ENCODE data around the gene FLYWCH2.

The FLYWCH2 gene

DNA sequence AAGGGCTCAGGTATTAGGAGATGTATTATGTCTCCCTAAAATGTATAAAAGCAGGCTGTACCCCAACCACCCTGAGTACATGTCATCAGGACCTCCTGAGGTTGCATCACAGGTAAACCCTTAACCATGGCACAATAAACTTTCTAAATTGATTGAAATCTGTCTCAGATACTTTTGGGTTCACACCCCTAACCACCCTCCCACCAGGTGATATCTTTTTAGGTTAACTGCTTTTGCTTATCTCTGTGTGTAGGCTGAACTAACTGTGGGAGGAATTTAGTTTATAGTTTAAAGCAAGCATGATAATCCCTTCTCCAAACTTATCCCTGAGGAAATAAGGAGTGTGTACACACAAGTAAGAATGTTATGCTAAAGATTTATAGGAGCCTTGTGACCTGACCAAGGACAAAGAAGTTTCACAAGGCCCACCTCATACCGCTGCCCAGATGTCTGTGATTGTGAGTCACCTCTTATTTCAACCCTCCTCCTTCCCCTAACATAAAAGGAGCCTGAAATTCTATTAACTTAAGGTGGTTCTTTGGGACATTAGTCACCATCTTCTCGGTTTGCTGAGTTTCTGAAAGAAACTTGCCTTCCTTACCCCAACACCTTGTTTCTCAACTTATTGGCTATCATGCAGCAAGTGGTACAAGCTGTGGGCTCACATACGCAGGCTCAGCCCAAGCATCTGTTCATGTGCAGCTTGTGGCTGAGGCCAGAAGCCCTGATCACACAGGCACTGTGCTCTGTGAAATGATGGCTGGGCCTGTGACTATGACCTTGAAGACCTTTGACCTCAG lies 36.3 kb upstream of the FLYWCH2 start:
- TF ChIP-seq, protein P1, sequence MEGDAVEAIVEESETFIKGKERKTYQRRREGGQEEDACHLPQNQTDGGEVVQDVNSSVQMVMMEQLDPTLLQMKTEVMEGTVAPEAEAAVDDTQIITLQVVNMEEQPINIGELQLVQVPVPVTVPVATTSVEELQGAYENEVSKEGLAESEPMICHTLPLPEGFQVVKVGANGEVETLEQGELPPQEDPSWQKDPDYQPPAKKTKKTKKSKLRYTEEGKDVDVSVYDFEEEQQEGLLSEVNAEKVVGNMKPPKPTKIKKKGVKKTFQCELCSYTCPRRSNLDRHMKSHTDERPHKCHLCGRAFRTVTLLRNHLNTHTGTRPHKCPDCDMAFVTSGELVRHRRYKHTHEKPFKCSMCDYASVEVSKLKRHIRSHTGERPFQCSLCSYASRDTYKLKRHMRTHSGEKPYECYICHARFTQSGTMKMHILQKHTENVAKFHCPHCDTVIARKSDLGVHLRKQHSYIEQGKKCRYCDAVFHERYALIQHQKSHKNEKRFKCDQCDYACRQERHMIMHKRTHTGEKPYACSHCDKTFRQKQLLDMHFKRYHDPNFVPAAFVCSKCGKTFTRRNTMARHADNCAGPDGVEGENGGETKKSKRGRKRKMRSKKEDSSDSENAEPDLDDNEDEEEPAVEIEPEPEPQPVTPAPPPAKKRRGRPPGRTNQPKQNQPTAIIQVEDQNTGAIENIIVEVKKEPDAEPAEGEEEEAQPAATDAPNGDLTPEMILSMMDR (IDR thresholded peaks at IDR 0.05): no peak
- TF ChIP-seq ZFX (IDR thresholded peaks at IDR 0.05; ENCODE audit: borderline replicate concordance): no peak
- no peak overlapping the region for H3K27ac ChIP-seq

DNA sequence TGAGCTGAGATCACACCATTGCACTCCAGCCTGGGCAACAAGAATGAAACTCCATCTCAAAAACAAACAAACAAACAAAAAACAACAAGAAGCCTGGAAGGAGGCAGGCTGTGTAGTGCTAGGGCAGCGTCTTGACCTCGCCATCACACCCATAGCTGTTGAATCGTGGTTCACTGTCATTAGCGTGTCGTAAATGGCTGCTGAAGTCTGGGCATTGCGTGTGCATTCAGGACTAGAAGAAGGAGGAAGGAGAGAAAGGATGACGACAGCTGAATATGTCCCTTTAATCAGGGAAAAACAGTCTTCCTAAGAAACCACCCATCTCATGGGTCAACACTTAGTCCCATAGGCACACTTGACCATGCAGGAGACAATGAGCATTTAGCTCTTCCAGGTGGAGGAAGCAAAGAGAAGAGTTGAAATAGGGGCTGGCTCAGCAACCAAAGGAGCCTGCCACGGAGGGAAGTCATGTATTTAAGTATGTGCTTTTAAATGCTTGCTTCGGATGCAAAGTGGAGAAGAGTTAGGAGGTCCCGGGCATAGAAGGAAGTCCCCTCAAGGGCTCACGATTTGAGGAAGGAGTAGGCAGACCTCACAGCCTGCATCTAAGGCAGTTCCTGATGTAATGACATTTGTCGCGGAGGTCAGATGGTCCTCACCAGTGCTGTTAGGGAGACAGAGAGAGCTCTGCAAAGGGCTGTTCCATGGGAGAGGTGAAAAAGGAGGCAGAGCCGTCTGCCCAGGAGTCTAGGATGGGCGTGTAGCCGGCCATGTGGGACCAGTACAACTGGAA lies 33.9 kb upstream of the FLYWCH2 start:
- TF ChIP-seq, protein P1 (IDR thresholded peaks at IDR 0.05): no peak
- no peak for TF ChIP-seq ZFX (IDR thresholded peaks at IDR 0.05; ENCODE audit: borderline replicate concordance)
- H3K27ac ChIP-seq: no peak overlapping the region

DNA sequence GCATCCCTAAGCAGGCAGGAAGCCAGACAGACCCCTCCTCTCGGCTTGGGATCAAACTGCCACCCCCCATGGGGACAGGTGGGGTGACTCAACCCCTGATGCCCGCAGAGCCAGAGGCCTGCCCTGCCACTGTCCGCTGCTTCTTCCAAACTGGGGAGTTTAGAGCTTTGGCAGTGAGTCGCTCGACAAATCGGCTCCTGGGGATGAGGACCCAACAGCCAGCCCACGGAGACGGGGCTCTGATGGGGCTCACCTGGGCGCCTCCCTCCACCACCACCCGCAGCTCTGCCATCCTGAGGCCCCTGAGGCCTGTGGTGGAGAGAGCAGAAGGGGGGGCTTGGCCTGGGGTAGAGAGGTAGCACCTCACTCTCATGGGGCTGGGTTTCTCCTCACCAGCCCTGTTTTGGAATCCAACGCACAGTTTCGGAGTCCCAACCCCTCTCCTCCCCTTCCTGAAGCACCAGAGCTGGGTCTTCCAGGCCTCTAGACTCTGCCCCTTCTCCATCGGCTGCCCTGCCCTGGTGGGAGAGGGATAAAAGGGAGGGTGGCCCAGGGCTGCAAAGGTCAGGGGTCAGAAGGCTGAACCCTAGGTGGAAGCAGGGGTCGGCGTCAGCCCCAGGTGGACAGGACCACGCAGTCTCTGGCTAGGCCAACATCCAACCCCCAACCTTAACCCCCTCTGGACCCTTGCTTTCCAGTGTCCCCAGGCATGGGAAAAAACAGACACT lies 30.8 kb upstream of the FLYWCH2 start:
- no peak for TF ChIP-seq ZFX (IDR thresholded peaks at IDR 0.05; ENCODE audit: borderline replicate concordance)
- TF ChIP-seq, protein P1 (IDR thresholded peaks at IDR 0.05): no peak
- no peak overlapping the region for H3K27ac ChIP-seq

DNA sequence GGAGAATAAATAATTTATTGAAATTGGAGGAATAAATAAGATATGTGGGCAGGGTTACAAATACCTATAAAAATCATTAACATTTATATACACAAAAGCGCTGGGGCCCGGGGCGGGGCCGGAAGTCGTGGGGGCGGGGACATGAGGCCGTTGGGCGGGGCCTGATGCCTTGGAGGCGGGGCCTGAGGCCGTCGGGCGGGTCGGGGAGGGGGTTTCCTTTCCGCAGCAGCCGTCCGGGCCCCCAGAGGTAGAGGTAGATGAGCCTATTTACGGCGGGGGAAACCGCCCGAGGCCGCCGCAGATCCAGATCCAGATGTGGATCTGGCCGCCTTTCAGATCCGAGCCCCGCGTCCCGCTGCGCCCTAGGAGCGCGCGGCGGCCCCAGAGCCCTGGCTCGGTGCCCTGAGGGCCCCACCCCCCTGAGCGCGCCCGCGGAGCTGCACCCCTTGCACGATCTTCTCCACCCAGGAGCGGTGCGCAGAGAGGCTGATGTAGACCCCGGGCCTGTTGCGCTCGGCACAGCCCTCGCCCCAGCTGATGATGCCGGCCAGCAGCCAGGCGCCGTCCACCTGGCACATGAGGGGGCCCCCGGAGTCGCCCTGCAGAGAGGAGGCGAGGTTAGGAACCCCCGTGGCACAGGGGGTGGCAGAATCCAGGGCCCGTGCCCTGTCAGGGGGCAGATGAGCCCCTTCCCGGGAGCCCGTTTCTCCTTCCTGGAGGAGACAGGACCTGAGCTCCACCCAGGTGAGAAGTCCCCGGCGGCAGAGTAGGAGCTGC lies 30.1 kb upstream of the FLYWCH2 start:
- no peak for TF ChIP-seq ZFX (IDR thresholded peaks at IDR 0.05; ENCODE audit: borderline replicate concordance)
- TF ChIP-seq, protein P1 (IDR thresholded peaks at IDR 0.05): no peak
- no peak overlapping the region for H3K27ac ChIP-seq

DNA sequence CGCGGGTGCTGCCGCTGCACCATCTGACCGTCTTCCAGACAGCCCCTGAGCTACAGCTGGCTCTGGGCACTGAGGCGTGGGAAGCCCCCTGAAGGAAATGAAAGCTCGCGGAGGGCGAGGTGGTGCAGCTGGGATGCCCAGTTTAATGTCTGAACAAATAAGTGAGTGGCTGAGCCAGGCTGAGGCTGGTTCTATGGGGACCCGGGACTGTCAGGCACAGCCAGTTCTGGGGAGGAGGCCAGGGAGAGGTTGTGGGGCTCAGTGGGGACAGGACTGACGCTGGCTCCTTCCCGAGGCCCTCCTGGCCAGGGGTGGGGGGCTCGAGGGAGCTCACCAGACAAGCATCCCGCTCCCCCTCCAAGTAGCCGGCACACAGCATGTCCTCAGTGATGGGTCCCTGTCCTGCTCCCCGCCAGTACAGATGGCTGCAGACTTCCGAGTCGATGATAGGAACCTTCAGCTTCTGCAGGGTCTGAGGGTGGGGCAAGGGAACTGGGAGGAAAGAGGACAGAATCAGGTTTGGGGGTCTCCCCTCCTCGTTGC lies 29.4 kb upstream of the FLYWCH2 start:
- H3K27ac ChIP-seq: no peak overlapping the region
- no peak for TF ChIP-seq ZFX (IDR thresholded peaks at IDR 0.05; ENCODE audit: borderline replicate concordance)
- TF ChIP-seq, protein P1 (IDR thresholded peaks at IDR 0.05): no peak

DNA sequence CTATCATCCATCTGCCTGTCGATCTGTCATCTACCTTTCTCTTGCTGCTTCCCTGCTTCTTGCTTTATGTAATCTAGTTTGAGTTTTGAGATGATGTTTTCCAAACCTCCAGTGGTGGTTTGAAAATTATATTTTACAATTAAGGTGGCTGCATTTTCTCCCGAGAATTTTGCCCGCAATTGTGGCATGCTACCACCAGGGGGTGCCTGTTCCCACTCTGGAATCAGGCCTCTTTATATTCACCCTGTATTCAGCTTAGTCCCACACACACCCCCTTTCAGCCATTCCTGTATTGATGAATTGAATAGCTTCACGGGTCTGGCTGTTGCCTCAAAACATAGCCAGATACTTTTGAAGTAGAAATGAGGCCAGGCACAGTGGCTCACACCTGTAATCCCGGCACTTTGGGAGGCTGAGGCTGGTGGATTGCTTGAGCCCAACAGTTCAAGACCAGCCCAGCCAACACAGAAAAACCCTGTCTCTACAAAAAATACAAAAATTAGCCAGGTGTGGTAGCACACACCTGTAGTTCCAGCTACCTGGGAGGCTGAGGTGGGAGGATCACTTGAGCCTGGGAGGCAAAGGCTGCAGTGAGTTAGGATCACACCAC lies 28.2 kb upstream of the FLYWCH2 start:
- TF ChIP-seq, protein P1 (IDR thresholded peaks at IDR 0.05): peak; percentile 75
- no peak for TF ChIP-seq ZFX (IDR thresholded peaks at IDR 0.05; ENCODE audit: borderline replicate concordance)
- H3K27ac ChIP-seq: no peak overlapping the region
